ENCODE results near the gene MROH7. TPM values are rescaled to one million over a fixed set of nuclear protein-coding genes. Genes with fewer than 3 reads are reported as not detected.

The MROH7 gene
- total and polyA plus RNA-seq, 2 experiments from 2014 or later: 0.24 to 0.87 TPM

- Histone ChIP-seq H3K36me3 (replicated peaks; ENCODE audit: insufficient read depth, low read depth) (no peaks in the 10 kb centered on the region), H3K27ac (no peak overlapping the region), H3K4me2 (no peak overlapping the region), H3K27me3 (no peaks in the 10 kb centered on the region), H4K20me1 (ENCODE audit: insufficient read depth, poor library complexity, severe bottlenecking) (no peaks in the 10 kb centered on the region), H3K4me3 (no peak overlapping the region), H3K9me3 (ENCODE audit: low read depth) (no peaks in the 10 kb centered on the region), H2AFZ (no peak overlapping the region), H3K9me2 (replicated peaks; ENCODE audit: insufficient read depth) (no peaks in the 10 kb centered on the region), H3K4me1 (ENCODE audit: insufficient read depth) (no peaks in the 10 kb centered on the region), H3K79me2 (no peaks in the 10 kb centered on the region)
- TF ChIP-seq EZH2 (IDR thresholded peaks at IDR 0.05; ENCODE audit: borderline replicate concordance): no peak
- TF ChIP-seq, protein P1, sequence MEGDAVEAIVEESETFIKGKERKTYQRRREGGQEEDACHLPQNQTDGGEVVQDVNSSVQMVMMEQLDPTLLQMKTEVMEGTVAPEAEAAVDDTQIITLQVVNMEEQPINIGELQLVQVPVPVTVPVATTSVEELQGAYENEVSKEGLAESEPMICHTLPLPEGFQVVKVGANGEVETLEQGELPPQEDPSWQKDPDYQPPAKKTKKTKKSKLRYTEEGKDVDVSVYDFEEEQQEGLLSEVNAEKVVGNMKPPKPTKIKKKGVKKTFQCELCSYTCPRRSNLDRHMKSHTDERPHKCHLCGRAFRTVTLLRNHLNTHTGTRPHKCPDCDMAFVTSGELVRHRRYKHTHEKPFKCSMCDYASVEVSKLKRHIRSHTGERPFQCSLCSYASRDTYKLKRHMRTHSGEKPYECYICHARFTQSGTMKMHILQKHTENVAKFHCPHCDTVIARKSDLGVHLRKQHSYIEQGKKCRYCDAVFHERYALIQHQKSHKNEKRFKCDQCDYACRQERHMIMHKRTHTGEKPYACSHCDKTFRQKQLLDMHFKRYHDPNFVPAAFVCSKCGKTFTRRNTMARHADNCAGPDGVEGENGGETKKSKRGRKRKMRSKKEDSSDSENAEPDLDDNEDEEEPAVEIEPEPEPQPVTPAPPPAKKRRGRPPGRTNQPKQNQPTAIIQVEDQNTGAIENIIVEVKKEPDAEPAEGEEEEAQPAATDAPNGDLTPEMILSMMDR (IDR thresholded peaks at IDR 0.05; ENCODE audit: poor library complexity): no peak
- TF ChIP-seq EZH2phosphoT487 (IDR thresholded peaks at IDR 0.05; ENCODE audit: low read depth, severe bottlenecking, unreplicated experiment): no peak
- 90% methylated on average over 12 of the region's 12 CpGs for WGBS (ENCODE audit: low lambda C conversion rate, missing lambda C conversion rate)
- no peak for DNase-seq (ENCODE audit: low spot score)
Measured at GRCh38 chr1:54743416-54744226, 102.0 kb downstream of the MROH7 start.

DNA sequence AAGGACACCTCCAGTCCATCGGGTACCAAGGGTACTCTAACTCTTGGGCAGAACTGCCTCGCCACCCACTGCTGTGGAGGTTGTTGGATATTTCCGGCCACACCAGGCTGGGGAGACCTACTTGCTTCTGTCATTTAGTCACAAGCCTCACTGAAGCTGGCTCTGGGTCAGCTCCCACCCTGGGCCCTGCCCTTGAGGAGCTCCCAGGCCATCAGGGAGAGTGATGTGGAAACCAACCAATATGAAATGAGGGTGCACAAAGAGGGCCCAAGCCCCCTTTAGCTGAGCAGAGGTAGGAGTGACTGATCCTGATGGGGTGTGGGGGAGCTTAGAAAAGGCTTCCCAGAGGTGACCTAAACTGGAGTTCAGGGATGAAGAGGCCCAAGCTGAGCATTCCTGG is 103.1 kb downstream of the MROH7 start:
- H3K79me2 ChIP-seq: no peaks in the 10 kb centered on the region
- H4K20me1 ChIP-seq (ENCODE audit: insufficient read depth, poor library complexity, severe bottlenecking): no peaks in the 10 kb centered on the region
- H3K4me2 ChIP-seq: no peak overlapping the region
- 87% methylated on average over 3 of the region's 3 CpGs for WGBS (ENCODE audit: low lambda C conversion rate, missing lambda C conversion rate)
- no peaks in the 10 kb centered on the region for H3K9me2 ChIP-seq (replicated peaks; ENCODE audit: insufficient read depth)
- no peak for DNase-seq (ENCODE audit: low spot score)
- H3K9me3 ChIP-seq (ENCODE audit: low read depth): no peaks in the 10 kb centered on the region
- H3K36me3 ChIP-seq (replicated peaks; ENCODE audit: insufficient read depth, low read depth): no peaks in the 10 kb centered on the region
- no peaks in the 10 kb centered on the region for H3K27me3 ChIP-seq
- no peak overlapping the region for H2AFZ ChIP-seq
- TF ChIP-seq, protein P1 (IDR thresholded peaks at IDR 0.05; ENCODE audit: poor library complexity): no peak
- TF ChIP-seq EZH2 (IDR thresholded peaks at IDR 0.05; ENCODE audit: borderline replicate concordance) (no peak), EZH2phosphoT487 (IDR thresholded peaks at IDR 0.05; ENCODE audit: low read depth, severe bottlenecking, unreplicated experiment) (no peak)
- no peak overlapping the region for H3K27ac ChIP-seq
- no peak overlapping the region for H3K4me3 ChIP-seq
- no peaks in the 10 kb centered on the region for H3K4me1 ChIP-seq (ENCODE audit: insufficient read depth)

GRCh38 chr1:54745274-54745673 is 103.7 kb downstream of the MROH7 start:
- Histone ChIP-seq H3K27me3 (no peaks in the 10 kb centered on the region), H3K9me3 (ENCODE audit: low read depth) (no peaks in the 10 kb centered on the region), H2AFZ (no peak overlapping the region), H4K20me1 (ENCODE audit: insufficient read depth, poor library complexity, severe bottlenecking) (no peaks in the 10 kb centered on the region), H3K36me3 (replicated peaks; ENCODE audit: insufficient read depth, low read depth) (no peaks in the 10 kb centered on the region), H3K4me3 (no peak overlapping the region), H3K4me1 (ENCODE audit: insufficient read depth) (no peaks in the 10 kb centered on the region), H3K4me2 (no peak overlapping the region), H3K27ac (no peak overlapping the region), H3K79me2 (no peaks in the 10 kb centered on the region), H3K9me2 (replicated peaks; ENCODE audit: insufficient read depth) (no peaks in the 10 kb centered on the region)
- DNase-seq (ENCODE audit: low spot score): no peak
- no peak for TF ChIP-seq EZH2 (IDR thresholded peaks at IDR 0.05; ENCODE audit: borderline replicate concordance)
- TF ChIP-seq, protein P1 (IDR thresholded peaks at IDR 0.05; ENCODE audit: poor library complexity): no peak
- WGBS (ENCODE audit: low lambda C conversion rate, missing lambda C conversion rate): 95% methylated on average over 6 of the region's 6 CpGs
